ENCODE data around the gene SACM1L.

DNA sequence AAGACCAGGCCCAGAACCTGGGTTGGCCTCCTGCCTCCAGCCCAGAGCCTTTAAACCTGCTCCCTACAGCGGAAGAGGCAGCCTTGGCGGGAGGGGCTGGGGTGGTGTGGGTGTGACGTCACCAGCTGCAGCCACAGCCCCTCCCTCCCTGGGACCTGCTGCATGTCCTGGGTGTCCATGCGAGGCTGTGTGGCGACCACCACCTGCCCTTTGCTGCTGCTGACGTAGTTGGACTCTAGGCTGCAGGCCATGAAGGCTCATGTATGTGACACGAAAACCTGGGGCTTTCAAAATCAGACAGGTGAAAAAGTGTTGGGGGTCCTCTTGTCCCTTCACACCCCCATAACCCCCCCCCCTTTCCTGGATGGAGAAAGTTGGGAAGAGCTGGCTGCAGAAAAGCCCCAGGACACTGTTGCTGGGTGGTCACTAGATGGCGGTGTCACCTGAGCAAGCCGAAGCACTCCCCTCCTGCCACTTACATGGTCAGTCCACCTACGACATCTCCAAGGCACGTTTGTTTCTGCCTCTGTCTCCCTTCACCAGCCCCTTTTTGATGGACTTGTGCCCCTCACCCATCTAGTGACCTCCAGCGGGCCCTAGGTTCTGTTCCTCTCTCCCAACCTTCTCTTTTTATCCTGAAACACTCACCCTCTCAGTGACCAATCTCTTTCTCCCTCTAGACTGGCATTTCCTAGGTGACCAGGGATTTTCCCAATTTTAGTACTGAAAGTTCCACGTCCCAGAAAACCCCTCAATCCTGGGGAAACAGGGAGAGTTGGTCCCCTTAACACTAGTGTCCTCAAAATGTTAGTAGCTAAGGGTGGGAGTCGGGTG is 71.9 kb downstream of the SACM1L start:
- TF ChIP-seq EZH2phosphoT487 (IDR thresholded peaks at IDR 0.05; ENCODE audit: borderline replicate concordance, low read length) (no peak), EZH2 (IDR thresholded peaks at IDR 0.05; ENCODE audit: low read length, unreplicated experiment) (no peak)
